Midbrain (tissue), 1 donor: ENCODE results near the gene CST7.
A peak's percentile ranks its signal among the peaks of the same experiment; 100 is the strongest.

Experiments
- DNase-seq: peaks from one replicate; lab custom pipeline; 2025; lab: John Stamatoyannopoulos, UW

The CST7 gene

DNA sequence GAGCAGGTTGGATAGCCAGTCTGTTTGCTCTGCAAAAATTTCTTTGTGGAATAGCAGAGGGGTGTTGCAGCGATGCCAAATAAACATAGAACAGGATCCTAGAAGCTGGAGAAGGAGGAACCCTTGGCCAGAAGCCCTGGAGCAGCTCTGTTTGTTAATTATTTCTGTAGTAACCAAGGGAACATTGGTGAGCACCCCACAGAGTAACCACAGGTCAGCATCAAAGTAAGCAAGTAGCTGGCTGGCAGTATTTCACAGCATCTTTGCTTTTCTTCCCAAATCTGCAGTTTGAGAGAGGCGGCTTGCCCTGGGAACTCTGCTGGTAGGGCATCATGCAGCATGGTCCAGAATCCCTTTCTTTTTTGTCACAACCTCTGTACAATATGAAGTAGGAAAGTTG is 56.2 kb downstream of the CST7 start:
- peak; percentile 29 for DNase-seq

DNA sequence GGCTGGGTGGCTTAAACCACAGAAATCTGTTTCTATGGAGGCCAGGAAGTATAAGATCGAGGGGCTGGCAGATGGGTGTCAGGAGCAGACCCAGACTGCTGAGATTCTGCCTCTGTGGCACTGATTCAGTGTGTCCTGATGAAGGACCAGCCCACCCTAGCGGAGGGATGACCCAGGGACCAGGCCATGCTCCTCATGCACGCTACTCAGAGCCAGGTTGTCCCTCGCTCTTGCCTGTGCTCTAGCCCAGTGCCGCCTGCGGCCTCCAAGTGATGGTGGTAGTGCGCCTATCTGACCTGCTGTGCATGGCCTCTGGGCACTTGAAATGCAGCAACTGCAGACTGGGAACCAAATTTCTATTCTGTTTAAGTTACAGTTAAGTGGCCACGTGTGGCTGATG is 56.6 kb downstream of the CST7 start:
- no peak for DNase-seq

DNA sequence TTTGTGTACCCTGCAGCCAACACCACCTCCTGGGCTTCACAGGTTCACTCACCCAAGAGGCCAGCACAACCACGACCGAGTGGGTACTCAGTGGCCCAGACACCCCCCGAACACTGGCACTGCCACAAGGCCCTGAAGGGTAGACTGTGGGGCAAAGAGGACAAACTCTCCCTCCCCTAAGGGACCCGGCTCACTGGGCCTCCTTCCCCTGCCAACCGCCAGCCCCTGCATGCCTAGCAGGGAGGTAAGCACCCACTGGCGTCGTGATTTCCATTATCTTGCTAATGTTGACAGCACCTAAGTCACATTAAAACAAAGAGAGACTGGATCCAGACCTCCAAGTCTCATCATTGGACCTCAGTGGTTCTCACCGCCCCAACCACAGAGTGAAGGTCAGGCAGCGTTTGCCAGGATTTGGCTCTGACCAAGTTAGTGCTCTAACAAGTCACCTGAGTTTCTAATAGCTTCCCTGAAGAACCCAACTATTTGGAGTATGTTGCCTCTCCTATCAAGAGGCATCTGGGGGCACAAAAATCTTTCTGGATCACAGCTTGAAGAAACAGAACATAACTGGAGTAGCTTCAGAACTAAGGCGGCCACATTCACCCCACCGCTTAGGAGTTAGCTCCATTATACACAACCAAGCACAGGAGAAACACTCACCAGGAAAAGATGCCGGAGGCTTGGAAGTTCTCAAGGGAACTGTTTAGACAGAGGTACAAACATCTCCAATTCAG is 57.5 kb downstream of the CST7 start:
- DNase-seq: no peak

DNA sequence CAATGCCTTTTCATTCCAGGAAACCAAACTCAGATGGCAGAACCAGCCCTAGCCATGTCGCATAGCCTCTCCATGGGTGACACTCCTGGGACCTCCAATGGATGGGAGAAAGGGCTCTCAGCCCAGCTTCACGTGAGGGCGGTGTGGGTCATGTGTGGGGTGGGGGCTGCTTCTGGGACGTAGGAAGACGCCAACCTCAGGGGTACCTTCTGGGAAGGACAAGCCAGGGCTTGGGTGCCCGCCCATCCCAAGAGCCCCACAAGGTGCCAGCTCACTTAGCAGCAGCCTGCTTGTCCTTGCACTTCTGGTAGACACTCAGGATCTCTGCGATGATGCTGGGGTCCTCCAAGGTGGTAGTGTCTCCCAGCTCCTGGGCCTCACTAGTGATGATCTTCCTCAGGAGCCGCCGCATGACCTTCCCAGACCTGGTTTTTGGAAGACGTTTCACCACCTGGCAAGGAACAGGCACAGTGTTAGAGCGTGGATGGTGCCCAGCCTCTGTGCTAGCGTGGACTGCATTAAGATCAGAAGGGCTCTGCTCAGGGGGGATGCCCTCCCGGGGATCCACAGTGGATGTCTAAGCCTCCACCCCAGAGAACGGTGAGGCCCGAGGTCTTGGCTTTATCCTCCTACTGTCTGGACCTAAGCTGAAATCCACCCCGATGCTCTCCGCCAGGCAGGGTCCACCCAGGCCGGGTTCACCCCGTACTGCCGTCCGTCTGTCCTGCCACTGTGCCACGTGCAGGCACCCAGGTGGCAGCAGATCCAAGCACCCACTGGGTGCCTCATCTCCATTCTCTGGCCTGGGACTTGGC is 58.6 kb downstream of the CST7 start:
- DNase-seq: no peak

DNA sequence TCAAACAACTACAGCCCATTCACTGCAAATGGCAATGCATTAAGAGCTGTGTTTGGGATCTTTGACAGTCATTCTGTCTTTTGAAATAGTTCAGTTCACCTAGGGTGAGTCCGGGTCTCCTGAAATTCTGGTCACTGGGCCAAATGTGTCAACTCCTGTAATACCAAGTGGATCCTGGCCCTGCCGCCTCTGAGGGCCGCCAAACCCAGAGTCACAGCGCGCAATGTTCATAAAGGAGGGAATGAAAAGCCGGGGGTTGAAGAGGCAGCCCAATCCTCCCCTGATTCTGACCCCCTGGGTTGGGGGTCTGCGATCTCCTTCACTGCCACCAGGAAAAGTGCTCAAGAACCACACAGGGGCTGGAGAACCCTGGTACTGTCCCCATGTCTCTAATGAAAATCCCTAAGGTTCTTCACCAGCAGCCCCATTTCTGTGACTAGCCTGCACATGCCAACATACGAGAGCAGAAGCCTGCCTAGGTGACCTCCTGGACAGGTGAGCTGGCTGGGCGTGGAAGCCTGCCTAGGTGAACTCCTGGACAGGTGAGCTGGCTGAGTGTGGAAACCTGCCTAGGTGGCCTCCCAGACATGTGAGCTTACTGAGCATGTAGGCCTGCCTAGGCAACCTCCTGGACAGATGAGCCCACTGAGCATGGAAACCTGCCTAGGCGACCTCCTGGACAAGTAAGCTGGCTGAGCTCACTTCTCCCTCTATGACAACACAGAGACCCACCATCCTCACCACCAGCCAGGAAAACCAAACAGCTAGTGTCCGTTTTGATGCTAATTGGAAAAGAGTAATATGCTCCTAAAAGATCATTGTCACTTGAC is 59.5 kb downstream of the CST7 start:
- no peak for DNase-seq
